ENCODE results near the gene GALNT16. TPM values are rescaled to one million over a fixed set of nuclear protein-coding genes. Genes with fewer than 3 reads are reported as not detected.
"Not testable (repeated sequence)": the region's sequence is repeated elsewhere in the genome, so short reads cannot be mapped to it uniquely, and the experiment has no call there.

Gene GALNT16
- polyA plus RNA-seq, 1 experiment = 1.3 TPM

- Histone ChIP-seq H3K4me3 (ENCODE audit: low read depth, low read length) (no peak overlapping the region), H3K27ac (ENCODE audit: low read depth, low read length) (no peak overlapping the region), H3K9me3 (ENCODE audit: control insufficient read depth, insufficient read depth, low read length) (no peaks in the 10 kb centered on the region), H3K27me3 (ENCODE audit: control insufficient read depth, insufficient read depth, low read length) (peaks cover 9% of the 10 kb centered on the region)
- DNase-seq (ENCODE audit: low read depth, low spot score) = no peak
- CTCF ChIA-PET = interaction anchor here (0.9 to 1.7 kb wide), 9 partner anchors 10 to 173 kb away, joined by 3 to 15 read pairs (median 6); no protein-coding TSS in a partner anchor
- TF ChIP-seq CTCF (IDR thresholded peaks at IDR 0.05; ENCODE audit: low read depth, low read length) = no peak
- POLR2A ChIA-PET = interaction anchor here (1.1 kb wide), 1 partner anchor 30 kb away, joined by 5 read pairs; no protein-coding TSS in a partner anchor
Measured at GRCh38 chr14:69287098-69288010, 27.4 kb downstream of the GALNT16 start.

DNA sequence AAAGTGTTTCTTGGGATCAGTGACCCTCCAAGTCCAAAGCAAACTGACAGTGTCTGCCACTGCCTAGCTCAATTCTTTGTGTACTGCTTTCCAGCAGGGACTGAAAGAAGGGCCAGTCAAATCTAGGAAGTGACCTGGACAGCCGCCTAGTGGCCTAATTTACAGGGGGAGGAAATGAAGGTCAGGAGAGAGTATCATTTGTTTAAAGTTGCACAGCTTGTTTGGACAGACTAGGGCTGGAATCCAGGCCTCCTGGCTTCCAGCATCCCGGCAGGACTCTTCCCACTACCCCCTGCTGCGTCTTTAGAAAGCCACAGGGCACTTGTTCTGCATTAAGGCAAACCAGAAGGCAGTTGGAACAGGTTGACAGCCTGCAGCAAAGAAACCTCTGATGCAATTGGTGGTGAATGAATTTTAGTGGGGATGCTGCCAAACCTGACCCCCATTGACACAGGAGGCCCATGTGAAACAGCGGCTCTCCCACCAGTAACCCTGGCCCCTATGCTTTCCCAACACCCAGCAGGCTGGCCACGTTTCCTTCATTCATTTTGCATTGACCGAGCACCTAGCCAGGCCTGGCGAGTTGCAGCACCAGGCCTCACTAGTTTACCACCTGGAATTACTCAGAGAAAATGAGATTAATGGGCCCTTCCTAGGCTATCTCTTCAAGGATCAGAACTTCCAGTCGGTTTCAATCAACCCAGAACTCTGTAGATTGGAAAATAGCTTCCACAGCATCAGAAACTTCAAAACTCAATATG lies 28.2 kb downstream of the GALNT16 start:
- Histone ChIP-seq H3K27ac (ENCODE audit: low read depth, low read length) (no peak overlapping the region), H3K4me3 (ENCODE audit: low read depth, low read length) (no peak overlapping the region), H3K9me3 (ENCODE audit: control insufficient read depth, insufficient read depth, low read length) (no peaks in the 10 kb centered on the region), H3K27me3 (ENCODE audit: control insufficient read depth, insufficient read depth, low read length) (peaks cover 12% of the 10 kb centered on the region)
- peak; percentile 61 for TF ChIP-seq CTCF (IDR thresholded peaks at IDR 0.05; ENCODE audit: low read depth, low read length)
- DNase-seq (ENCODE audit: low read depth, low spot score) = peak; percentile 15
- ChIA-PET POLR2A (interaction anchor here (1.1 kb wide), 1 partner anchor 29 kb away, joined by 5 read pairs; no protein-coding TSS in a partner anchor), CTCF (interaction anchor here (0.9 to 1.7 kb wide), 9 partner anchors 9 to 172 kb away, joined by 3 to 15 read pairs (median 6); no protein-coding TSS in a partner anchor)

DNA sequence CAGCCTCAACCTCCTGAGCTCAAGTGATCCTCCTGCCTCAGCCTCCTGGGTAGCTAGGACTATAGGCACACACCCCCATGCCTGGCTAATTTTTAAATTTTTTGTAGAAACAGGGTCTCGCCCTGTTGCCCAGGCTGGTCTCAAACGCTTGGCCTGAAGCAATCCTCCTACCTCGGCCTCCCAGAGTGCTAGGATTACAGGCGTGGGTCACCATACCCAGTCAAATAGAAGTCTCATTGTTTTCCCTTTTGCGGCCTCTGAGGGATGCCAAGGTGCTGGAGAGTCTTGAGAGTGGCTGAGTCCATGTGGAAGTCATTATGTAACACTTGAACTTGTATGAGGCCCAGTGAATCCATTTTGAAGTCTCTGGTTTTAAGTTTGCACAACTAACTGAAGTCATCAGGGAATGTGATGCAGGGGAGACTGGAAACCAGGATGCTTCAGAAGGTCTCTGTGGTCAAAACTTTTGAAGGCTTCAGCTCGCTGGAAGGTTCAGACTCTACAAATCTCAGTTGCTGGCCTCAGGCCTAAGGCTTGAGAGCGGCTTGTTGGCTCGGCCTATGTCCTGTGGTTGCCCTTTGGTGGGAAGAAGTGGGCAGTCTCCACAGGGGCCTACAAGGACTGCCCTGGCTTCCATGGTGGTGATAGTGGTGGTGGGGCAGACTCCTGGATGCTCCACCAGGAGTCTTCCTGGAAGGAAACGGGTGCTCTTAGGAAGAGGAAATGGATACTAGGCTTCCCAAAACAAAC lies 29.2 kb downstream of the GALNT16 start:
- no peak overlapping the region for H3K4me3 ChIP-seq (ENCODE audit: low read depth, low read length)
- no peak for DNase-seq (ENCODE audit: low read depth, low spot score)
- H3K27ac ChIP-seq (ENCODE audit: low read depth, low read length) = no peak overlapping the region
- no peak for TF ChIP-seq CTCF (IDR thresholded peaks at IDR 0.05; ENCODE audit: low read depth, low read length)
- ChIA-PET POLR2A (no interaction called here), CTCF (no interaction called here)
- H3K27me3 ChIP-seq (ENCODE audit: control insufficient read depth, insufficient read depth, low read length) = peaks cover 8% of the 10 kb centered on the region
- no peaks in the 10 kb centered on the region for H3K9me3 ChIP-seq (ENCODE audit: control insufficient read depth, insufficient read depth, low read length)

- DNase-seq (ENCODE audit: low read depth, low spot score) = no peak
- ChIA-PET POLR2A (no interaction called here), CTCF (no interaction called here)
Measured at GRCh38 chr14:69289811-69290520, 30.0 kb downstream of the GALNT16 start.

DNA sequence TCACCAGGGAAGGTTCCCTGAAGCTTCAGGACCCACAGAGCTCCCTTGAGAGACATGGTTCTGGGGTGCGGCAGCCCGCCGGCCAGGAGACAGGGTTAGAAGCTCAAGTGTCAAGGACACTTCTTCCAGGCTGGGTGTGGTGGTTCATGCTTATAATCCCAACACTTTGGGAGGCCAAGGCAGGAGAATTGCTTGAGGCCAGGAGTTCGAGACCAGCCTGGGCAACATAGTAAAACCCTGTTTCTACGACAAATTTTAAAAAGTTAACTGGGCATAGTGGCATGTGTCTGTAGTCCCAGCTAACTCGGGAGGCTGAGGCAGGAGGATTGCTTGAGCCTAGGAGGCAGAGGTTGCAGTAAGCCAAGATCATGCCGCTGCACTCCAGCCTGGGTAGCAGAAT lies 30.9 kb downstream of the GALNT16 start:
- H3K27ac ChIP-seq (ENCODE audit: low read depth, low read length); CTCF ChIA-PET: not testable (repeated sequence)

More at GRCh38 chr14:69289811-69290520, 30.0 kb downstream of the GALNT16 start:
- peaks cover 7% of the 10 kb centered on the region for H3K27me3 ChIP-seq (ENCODE audit: control insufficient read depth, insufficient read depth, low read length)
- TF ChIP-seq CTCF (IDR thresholded peaks at IDR 0.05; ENCODE audit: low read depth, low read length) = no peak
- no peak overlapping the region for H3K27ac ChIP-seq (ENCODE audit: low read depth, low read length)
- no peak overlapping the region for H3K4me3 ChIP-seq (ENCODE audit: low read depth, low read length)
- no peaks in the 10 kb centered on the region for H3K9me3 ChIP-seq (ENCODE audit: control insufficient read depth, insufficient read depth, low read length)

More for the DNA sequence above, 30.9 kb downstream of the GALNT16 start:
- H3K27me3 ChIP-seq (ENCODE audit: control insufficient read depth, insufficient read depth, low read length); DNase-seq (ENCODE audit: low read depth, low spot score); POLR2A ChIA-PET; H3K9me3 ChIP-seq (ENCODE audit: control insufficient read depth, insufficient read depth, low read length); H3K4me3 ChIP-seq (ENCODE audit: low read depth, low read length): not testable (repeated sequence)

Measured in AG04450 (cell line).